NT2/D1 (cell line): Measurements from ENCODE around the gene KPNA1.

Source experiments
- SUZ12 ChIP-seq: IDR thresholded peaks from 2 replicates; pipeline ENCODE4 v1.6.1; 2011; ENCODE audit not compliant: insufficient read length, insufficient read depth; ENCODE audit errors: extremely low read depth
- ZNF274 ChIP-seq: IDR thresholded peaks from 2 replicates; pipeline ENCODE4 v1.6.1; 2011; ENCODE audit warnings: mild to moderate bottlenecking, low read depth, low read length

GRCh38 chr3:122409446-122409845 lies 105.3 kb downstream of the KPNA1 start:
- TF ChIP-seq SUZ12 (no peak), ZNF274 (no peak)
